IMR-90 (cell line): ENCODE measurements around the gene PPP1R3F. TPM values are rescaled to one million over a fixed set of nuclear protein-coding genes. Genes with fewer than 3 reads are reported as not detected.

Experiments used
- ATAC-seq: fragments of 200-7000 bp; cut with Tn5 transposase; 2 replicates; pipeline ENCODE4 v1.9.1; 2020; ENCODE audit warnings: low read depth, mild to moderate bottlenecking, moderate library complexity
- BruUV-seq: library from RNA; stranded (reverse); fragments of 400-500 nt; replicated peaks from 2 replicates; lab custom pipeline; 2021; lab: Mats Ljungman, UMichigan
- CTCF ChIA-PET: fragments of 300-600 bp; formaldehyde crosslinking; extraction: SDS; loops from one replicate; lab custom pipeline; 2021; ENCODE audit warnings: antibody characterized with exemption; lab: Yijun Ruan, JAX
- POLR2A ChIA-PET: fragments of 300-600 bp; sonication (Branson Sonifier 250); formaldehyde crosslinking; loops from one replicate; lab custom pipeline; 2022; ENCODE audit warnings: antibody characterized with exemption; ENCODE audit not compliant: unreplicated experiment; lab: Charles Lee
- DNase-seq: peaks from one replicate; pipeline ENCODE4 v3.0.0; 2013
- H2AFZ ChIP-seq: replicated peaks from 2 replicates; pipeline ENCODE3; 2013; ENCODE audit warnings: low read length, mild to moderate bottlenecking; ENCODE audit not compliant: poor library complexity
- H2AK5ac ChIP-seq: 2 replicates; pipeline ENCODE4 v1.6.1; 2013; ENCODE audit warnings: low read depth, low read length, inconsistent platforms
- H2AK9ac ChIP-seq: replicated peaks from 2 replicates; pipeline ENCODE3; 2013; ENCODE audit warnings: mild to moderate bottlenecking, low read depth, low read length, moderate library complexity; ENCODE audit not compliant: poor library complexity
- H2BK120ac ChIP-seq: 2 replicates; pipeline ENCODE4 v1.6.1; 2013; ENCODE audit warnings: low read depth, low read length, inconsistent platforms
- H2BK15ac ChIP-seq: 3 replicates; pipeline ENCODE4 v1.6.1; 2013; ENCODE audit warnings: low read depth, low read length, inconsistent platforms
- H2BK20ac ChIP-seq: 2 replicates; pipeline ENCODE4 v1.6.1; 2013; ENCODE audit warnings: low read depth, mild to moderate bottlenecking, inconsistent platforms, low read length, moderate library complexity
- H2BK5ac ChIP-seq: 2 replicates; pipeline ENCODE4 v1.6.1; 2013; ENCODE audit warnings: mild to moderate bottlenecking, low read depth, low read length, inconsistent platforms; ENCODE audit not compliant: poor library complexity, severe bottlenecking
- H3K14ac ChIP-seq: replicated peaks from 2 replicates; pipeline ENCODE4 v1.6.1; 2013; ENCODE audit warnings: low read depth, low read length, inconsistent platforms
- H3K18ac ChIP-seq: 2 replicates; pipeline ENCODE4 v1.6.1; 2013; ENCODE audit warnings: low read depth, low read length, control low read depth
- H3K23ac ChIP-seq: 2 replicates; pipeline ENCODE4 v1.6.1; 2013; ENCODE audit warnings: low read depth, low read length, inconsistent platforms
- H3K27ac ChIP-seq: 2 replicates; pipeline ENCODE4 v1.5.1; 2013; ENCODE audit warnings: mild to moderate bottlenecking, control low read depth, low read length; ENCODE audit not compliant: insufficient read depth
- H3K27me3 ChIP-seq: 2 replicates; pipeline ENCODE4 v1.6.1; 2013; ENCODE audit warnings: low read length; ENCODE audit not compliant: control insufficient read depth, insufficient read depth
- H3K36me3 ChIP-seq: 2 replicates; pipeline ENCODE4 v1.6.1; 2013; ENCODE audit warnings: low read length, mixed read lengths; ENCODE audit not compliant: control insufficient read depth, insufficient read depth
- H3K4ac ChIP-seq: 2 replicates; pipeline ENCODE4 v1.6.1; 2013; ENCODE audit warnings: low read depth, low read length, inconsistent platforms
- H3K4me1 ChIP-seq: 2 replicates; pipeline ENCODE4 v1.6.1; 2013; ENCODE audit warnings: low read length, mixed read lengths; ENCODE audit not compliant: control insufficient read depth, insufficient read depth
- H3K4me2 ChIP-seq: 2 replicates; pipeline ENCODE4 v1.6.1; 2013; ENCODE audit warnings: low read depth, mild to moderate bottlenecking, control low read depth, low read length, moderate library complexity
- H3K4me3 ChIP-seq: 2 replicates; pipeline ENCODE4 v1.5.1; 2013; ENCODE audit warnings: low read depth, mild to moderate bottlenecking, control low read depth, low read length, moderate library complexity; ENCODE audit not compliant: insufficient read depth
- H3K56ac ChIP-seq: 2 replicates; pipeline ENCODE4 v1.6.1; 2013; ENCODE audit warnings: low read length, inconsistent platforms; ENCODE audit not compliant: insufficient read depth; ENCODE audit errors: extremely low read depth
- H3K79me1 ChIP-seq, 2 experiments: 2 replicates each; pipeline ENCODE4 v1.6.1; 2013; ENCODE audit warnings: low read length in 2 of 2, inconsistent platforms in 1 of 2, low read depth in 1 of 2
- H3K9ac ChIP-seq: 2 replicates; pipeline ENCODE4 v1.6.1; 2013; ENCODE audit warnings: low read depth, low read length, control low read depth
- H3K9me1 ChIP-seq: 2 replicates; pipeline ENCODE4 v1.6.1; 2013; ENCODE audit warnings: low read length, inconsistent platforms; ENCODE audit not compliant: insufficient read depth
- H3K9me3 ChIP-seq: 2 replicates; pipeline ENCODE4 v1.6.1; 2013; ENCODE audit warnings: low read length; ENCODE audit not compliant: control insufficient read depth, insufficient read depth
- H4K20me1 ChIP-seq: 2 replicates; pipeline ENCODE4 v1.6.1; 2013; ENCODE audit warnings: low read length, inconsistent platforms; ENCODE audit not compliant: insufficient read depth
- H4K5ac ChIP-seq: 2 replicates; pipeline ENCODE4 v1.6.1; 2013; ENCODE audit warnings: mild to moderate bottlenecking, low read depth, low read length, control low read depth
- H4K8ac ChIP-seq, 2 experiments: 2 replicates each; pipeline ENCODE4 v1.6.1; 2013; ENCODE audit warnings: low read depth in 2 of 2, low read length in 2 of 2, control low read depth in 1 of 2, inconsistent platforms in 1 of 2
- H4K91ac ChIP-seq: 2 replicates; pipeline ENCODE4 v1.6.1; 2013; ENCODE audit warnings: low read depth, low read length, inconsistent platforms; ENCODE audit not compliant: insufficient read depth
- BHLHE40 ChIP-seq: fragments of 150-350 bp; IDR thresholded peaks from 2 replicates; pipeline ENCODE4 v1.6.1; 2016; ENCODE audit warnings: mild to moderate bottlenecking, low read depth, low read length
- CEBPB ChIP-seq: IDR thresholded peaks from 2 replicates; pipeline ENCODE4 v1.6.1; 2012; ENCODE audit warnings: low read depth, low read length, improper control_type of control experiment
- CHD1 ChIP-seq: IDR thresholded peaks from 2 replicates; pipeline ENCODE4 v1.6.1; 2012; ENCODE audit warnings: low read depth, low read length, improper control_type of control experiment
- FOS ChIP-seq: fragments of 150-350 bp; IDR thresholded peaks from 2 replicates; pipeline ENCODE4 v1.6.1; 2016; ENCODE audit warnings: low read depth, low read length
- MAFK ChIP-seq: IDR thresholded peaks from 2 replicates; pipeline ENCODE4 v1.6.1; 2012; ENCODE audit warnings: low read depth, low read length, improper control_type of control experiment
- MAZ ChIP-seq: IDR thresholded peaks from 2 replicates; pipeline ENCODE4 v1.6.1; 2012; ENCODE audit warnings: low read depth, mild to moderate bottlenecking, low read length, improper control_type of control experiment, moderate library complexity, borderline replicate concordance
- MXI1 ChIP-seq: IDR thresholded peaks from 2 replicates; pipeline ENCODE4 v1.6.1; 2012; ENCODE audit warnings: low read depth, mild to moderate bottlenecking, low read length, moderate library complexity, borderline replicate concordance
- NFE2L2 ChIP-seq: fragments of 150-350 bp; IDR thresholded peaks from 2 replicates; pipeline ENCODE4 v1.6.1; 2016; ENCODE audit warnings: low read depth, mild to moderate bottlenecking, low read length
- POLR2A ChIP-seq: IDR thresholded peaks from 2 replicates; pipeline ENCODE4 v1.6.1; 2012; ENCODE audit warnings: mild to moderate bottlenecking, low read depth, low read length
- RAD21 ChIP-seq: IDR thresholded peaks from 2 replicates; pipeline ENCODE4 v1.6.1; 2012; ENCODE audit warnings: low read length, improper control_type of control experiment
- RCOR1 ChIP-seq: IDR thresholded peaks from 2 replicates; pipeline ENCODE4 v1.6.1; 2012; ENCODE audit warnings: mild to moderate bottlenecking, low read length, improper control_type of control experiment; ENCODE audit not compliant: insufficient replicate concordance
- RFX5 ChIP-seq: IDR thresholded peaks from 2 replicates; pipeline ENCODE4 v1.8.0; 2012; ENCODE audit warnings: low read depth, mild to moderate bottlenecking, low read length, moderate library complexity
- SMC3 ChIP-seq: fragments of 150-350 bp; IDR thresholded peaks from 2 replicates; pipeline ENCODE4 v1.6.1; 2016; ENCODE audit warnings: low read depth, mild to moderate bottlenecking, antibody characterized with exemption, low read length, moderate library complexity
- USF2 ChIP-seq: fragments of 150-350 bp; IDR thresholded peaks from 2 replicates; pipeline ENCODE4 v1.6.1; 2017; ENCODE audit warnings: mild to moderate bottlenecking, antibody characterized with exemption, low read length, low read depth
- WGBS, 2 experiments: methylation state at CpG; one replicate each; pipeline versions ENCODE4 v1.1.5 to v1.1.7; 2013; ENCODE audit warnings: missing lambda C conversion rate in 2 of 2; ENCODE audit not compliant: insufficient read length in 1 of 2; ENCODE audit errors: extremely low coverage in 2 of 2; 5-methylcytosine and 5-hydroxymethylcytosine counted together
- dilution Hi-C: fragments of 300-500 bp; cut with HindIII; formaldehyde crosslinking; loops from one replicate; pipeline ENCODE4 v1.14.3; 2018; ENCODE audit warnings: low sequenced_read_pairs; ENCODE audit not compliant: unreplicated experiment
- in situ Hi-C: fragments of 300-500 bp; cut with MboI; formaldehyde crosslinking; loops from 3 replicates; pipeline ENCODE4 v1.14.3; 2019; ENCODE audit warnings: low sequenced_read_pairs, inconsistent platforms, mixed read lengths
- intact Hi-C: fragments of 100-400 bp; cut with micrococcal nuclease; formaldehyde crosslinking; loops from 2 replicates; pipeline ENCODE4 v1.10.0; 2022
- polyA plus RNA-seq, 3 experiments: library from polyadenylated mRNA; depleted of rRNA; stranded (reverse); fragments of >200 nt; gene quantifications; 2 replicates each; pipeline ENCODE4 v1.2.3, GENCODE V29; 2012; ENCODE audit warnings: low replicate concordance in 1 of 3
- total RNA-seq: library from RNA; depleted of rRNA; stranded (reverse); fragments of >200 nt; gene quantifications from 2 replicates; pipeline ENCODE4 v1.2.3, GENCODE V29; 2012

PPP1R3F gene
- total and polyA plus RNA-seq, 2 of the 4 experiments (the other 2 are of a cell fraction), result 0.72 to 1.7 TPM

GRCh38 chrX:49249616-49250015, 20.0 kb upstream of the PPP1R3F start:
- H3K4me3 ChIP-seq, result no peak overlapping the region

More at GRCh38 chrX:49249616-49250015, 20.0 kb upstream of the PPP1R3F start:
- Histone ChIP-seq H3K27ac (no peak overlapping the region), H3K9me1 (no peaks in the 10 kb centered on the region), H2AK5ac (no peak overlapping the region), H3K14ac (no peak overlapping the region), H3K36me3 (peaks cover 4% of the 10 kb centered on the region; the same call in 1 of the 2 replicates), H3K56ac (no peak overlapping the region), H3K4me1 (no peaks in the 10 kb centered on the region), H3K23ac (no peak overlapping the region), H4K91ac (no peak overlapping the region), H3K79me1 (no peaks in the 10 kb centered on the region), H3K9me3 (no peaks in the 10 kb centered on the region), H2BK5ac (no peak overlapping the region), H3K4ac (no peak overlapping the region), H2BK20ac (no peak overlapping the region), H3K4me2 (no peak overlapping the region), H4K20me1 (no peaks in the 10 kb centered on the region), H2BK120ac (no peak overlapping the region), H3K9ac (no peak overlapping the region), H2AFZ (no peak overlapping the region), H3K27me3 (no peaks in the 10 kb centered on the region), H4K5ac (no peak overlapping the region), H2BK15ac (no peak overlapping the region), H4K8ac (no peak overlapping the region), H2AK9ac (no peak overlapping the region), H3K18ac (no peak overlapping the region)
- dilution Hi-C loops (no loop called here), intact Hi-C loops (no loop called here), in situ Hi-C loops (no loop called here)
- no TSS peak for BruUV-seq
- WGBS, 2 experiments, result 78% methylated on average over 5 of the region's 9 CpGs; no CpG with 5 or more reads in 1 of the 2 experiments
- CTCF ChIA-PET, result no interaction called here
- POLR2A ChIA-PET, result no interaction called here
- DNase-seq (no peak), ATAC-seq (no peak)
- no peak for TF ChIP-seq BHLHE40
- TF ChIP-seq MXI1, result no peak
- no peak for TF ChIP-seq MAZ
- no peak for TF ChIP-seq RAD21
- TF ChIP-seq CHD1, result no peak
- TF ChIP-seq SMC3, result no peak
- no peak for TF ChIP-seq CEBPB
- no peak for TF ChIP-seq FOS
- no peak for TF ChIP-seq MAFK
- TF ChIP-seq USF2, result no peak
- TF ChIP-seq POLR2A, result no peak
- TF ChIP-seq RFX5, result no peak
- no peak for TF ChIP-seq RCOR1
- no peak for TF ChIP-seq NFE2L2
